ENCODE results near the gene UNCX.

DNA sequence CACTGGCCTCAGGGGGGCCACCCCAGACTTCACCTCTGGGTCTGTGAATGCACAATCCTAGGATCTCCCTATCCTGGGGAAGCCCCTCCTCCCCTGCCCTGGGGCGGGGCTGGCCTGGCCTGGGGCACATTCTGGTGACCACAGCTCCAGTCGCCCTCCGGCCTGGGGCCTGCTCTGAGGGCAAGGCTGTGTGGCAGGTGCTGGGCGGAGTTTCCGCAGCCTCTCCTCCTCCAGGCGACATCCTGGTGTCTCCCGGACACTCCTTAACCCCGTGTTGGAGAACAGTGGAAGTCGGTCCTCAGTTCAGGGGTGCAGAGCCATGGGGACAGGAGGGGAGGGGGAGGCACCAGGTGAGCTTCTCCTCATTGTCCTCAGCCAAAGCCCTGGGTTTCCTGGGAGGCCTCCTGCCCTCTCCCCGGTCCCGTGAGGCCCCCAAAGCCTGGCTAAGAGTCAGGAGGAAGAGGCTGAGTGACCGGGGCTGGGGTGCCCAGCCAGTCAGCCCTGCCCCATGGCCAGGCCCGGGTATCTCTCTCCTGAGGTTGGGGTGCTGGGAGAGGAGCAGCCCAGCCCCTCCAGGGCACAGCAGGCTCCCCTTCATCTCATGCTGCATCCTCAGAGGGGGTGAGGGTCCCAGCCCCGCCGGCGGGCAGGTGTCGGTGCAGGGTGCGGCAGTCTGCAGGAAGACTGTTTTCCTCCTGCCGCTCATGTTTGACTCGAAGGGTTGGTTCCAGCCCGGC, 22.6 kb downstream of the UNCX start:
- TF ChIP-seq, protein P1, sequence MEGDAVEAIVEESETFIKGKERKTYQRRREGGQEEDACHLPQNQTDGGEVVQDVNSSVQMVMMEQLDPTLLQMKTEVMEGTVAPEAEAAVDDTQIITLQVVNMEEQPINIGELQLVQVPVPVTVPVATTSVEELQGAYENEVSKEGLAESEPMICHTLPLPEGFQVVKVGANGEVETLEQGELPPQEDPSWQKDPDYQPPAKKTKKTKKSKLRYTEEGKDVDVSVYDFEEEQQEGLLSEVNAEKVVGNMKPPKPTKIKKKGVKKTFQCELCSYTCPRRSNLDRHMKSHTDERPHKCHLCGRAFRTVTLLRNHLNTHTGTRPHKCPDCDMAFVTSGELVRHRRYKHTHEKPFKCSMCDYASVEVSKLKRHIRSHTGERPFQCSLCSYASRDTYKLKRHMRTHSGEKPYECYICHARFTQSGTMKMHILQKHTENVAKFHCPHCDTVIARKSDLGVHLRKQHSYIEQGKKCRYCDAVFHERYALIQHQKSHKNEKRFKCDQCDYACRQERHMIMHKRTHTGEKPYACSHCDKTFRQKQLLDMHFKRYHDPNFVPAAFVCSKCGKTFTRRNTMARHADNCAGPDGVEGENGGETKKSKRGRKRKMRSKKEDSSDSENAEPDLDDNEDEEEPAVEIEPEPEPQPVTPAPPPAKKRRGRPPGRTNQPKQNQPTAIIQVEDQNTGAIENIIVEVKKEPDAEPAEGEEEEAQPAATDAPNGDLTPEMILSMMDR (IDR thresholded peaks at IDR 0.05) = no peak
- TF ChIP-seq POLR2A (IDR thresholded peaks at IDR 0.05) = no peak

Data from stomach (tissue), 4 donors.